DND-41 (cell line): ENCODE measurements around the gene DTNB.

Experiments used
- EZH2 ChIP-seq: IDR thresholded peaks from 3 replicates; pipeline ENCODE4 v1.6.1; 2012; ENCODE audit warnings: borderline replicate concordance, low read depth, mild to moderate bottlenecking, moderate library complexity, low read length, inconsistent platforms; ENCODE audit not compliant: severe bottlenecking
- TF ChIP-seq, protein P1 (sequence below): IDR thresholded peaks from 2 replicates; pipeline ENCODE4 v1.5.1; 2012; ENCODE audit warnings: borderline replicate concordance, low read length, moderate library complexity, mild to moderate bottlenecking; ENCODE audit not compliant: poor library complexity, severe bottlenecking; ENCODE audit errors: extremely low read depth

DNA sequence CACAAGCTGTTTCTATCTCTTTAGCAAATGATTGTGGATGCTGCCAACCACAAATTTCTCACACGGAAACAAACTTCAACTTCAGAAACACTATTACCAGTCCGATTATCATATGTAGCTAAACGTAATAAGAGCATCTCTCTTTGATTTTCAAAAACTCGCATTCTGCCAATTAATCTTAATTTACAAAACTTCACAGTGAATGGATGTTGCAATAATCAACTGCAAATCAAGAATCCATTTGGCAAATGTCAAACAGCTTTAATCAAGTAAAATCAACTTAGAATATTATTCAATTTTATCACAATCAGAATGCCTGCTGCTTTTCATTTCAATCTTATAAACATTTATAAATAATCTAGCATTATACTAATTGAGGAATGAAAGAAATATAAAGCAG is 54.2 kb downstream of the DTNB start:
- TF ChIP-seq, protein P1, sequence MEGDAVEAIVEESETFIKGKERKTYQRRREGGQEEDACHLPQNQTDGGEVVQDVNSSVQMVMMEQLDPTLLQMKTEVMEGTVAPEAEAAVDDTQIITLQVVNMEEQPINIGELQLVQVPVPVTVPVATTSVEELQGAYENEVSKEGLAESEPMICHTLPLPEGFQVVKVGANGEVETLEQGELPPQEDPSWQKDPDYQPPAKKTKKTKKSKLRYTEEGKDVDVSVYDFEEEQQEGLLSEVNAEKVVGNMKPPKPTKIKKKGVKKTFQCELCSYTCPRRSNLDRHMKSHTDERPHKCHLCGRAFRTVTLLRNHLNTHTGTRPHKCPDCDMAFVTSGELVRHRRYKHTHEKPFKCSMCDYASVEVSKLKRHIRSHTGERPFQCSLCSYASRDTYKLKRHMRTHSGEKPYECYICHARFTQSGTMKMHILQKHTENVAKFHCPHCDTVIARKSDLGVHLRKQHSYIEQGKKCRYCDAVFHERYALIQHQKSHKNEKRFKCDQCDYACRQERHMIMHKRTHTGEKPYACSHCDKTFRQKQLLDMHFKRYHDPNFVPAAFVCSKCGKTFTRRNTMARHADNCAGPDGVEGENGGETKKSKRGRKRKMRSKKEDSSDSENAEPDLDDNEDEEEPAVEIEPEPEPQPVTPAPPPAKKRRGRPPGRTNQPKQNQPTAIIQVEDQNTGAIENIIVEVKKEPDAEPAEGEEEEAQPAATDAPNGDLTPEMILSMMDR, result no peak
- no peak for TF ChIP-seq EZH2
